ENCODE data around the gene NPC1L1. TPM values are rescaled to one million over a fixed set of nuclear protein-coding genes. Genes with fewer than 3 reads are reported as not detected.

Gene NPC1L1
- total RNA-seq, 2 experiments from 2014 or later = 0.13 TPM; not detected in 1

DNA sequence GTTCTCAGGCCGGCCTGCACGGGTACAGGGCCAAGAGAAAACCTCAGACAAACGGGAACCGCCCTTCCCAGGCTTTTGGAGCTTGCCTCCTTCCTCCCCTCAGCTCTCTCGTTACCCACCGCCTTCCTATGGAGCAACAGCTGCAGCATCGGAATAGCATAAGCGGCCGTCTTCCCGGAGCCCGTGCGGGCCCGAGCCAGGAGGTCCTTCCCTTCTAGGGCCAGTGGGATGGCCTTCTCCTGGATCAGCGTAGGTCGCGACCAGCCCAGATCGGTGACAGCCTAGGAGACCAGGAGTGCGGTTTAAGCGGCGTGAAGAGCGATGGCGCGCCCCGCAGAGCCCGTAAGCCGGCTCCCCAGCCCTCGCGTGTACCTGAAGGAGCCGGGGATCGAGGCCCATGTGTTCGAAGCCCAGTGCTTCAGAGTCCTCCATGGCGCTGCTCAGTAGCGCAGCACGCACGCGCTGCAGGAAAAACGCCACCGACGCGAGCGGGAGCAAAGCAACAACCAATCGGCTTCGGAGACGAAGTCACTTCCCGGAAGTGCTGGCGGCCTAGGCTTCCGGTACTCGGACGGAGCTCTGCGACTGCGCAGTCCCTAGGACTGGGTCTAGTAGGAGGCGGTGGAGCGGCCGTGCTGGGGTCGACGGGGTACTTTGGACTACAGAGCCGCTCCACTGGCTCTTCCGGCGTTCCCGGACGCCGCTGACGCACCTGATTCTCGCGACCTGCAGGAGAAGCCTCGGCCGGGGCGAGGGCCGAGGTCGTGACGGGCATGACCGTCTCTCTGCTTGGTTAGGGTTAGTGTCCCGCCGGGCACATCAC is 32.5 kb upstream of the NPC1L1 start, which contains the start of gene DDX56:
TSS of gene DDX56 (minus strand) at position 445 of the 823 bp plus-strand sequence. CDS start at position 432, 13 bp downstream.
- Histone ChIP-seq H3K36me3 (ENCODE audit: insufficient read depth, low read length) (peaks cover 64% of the 10 kb centered on the region), H3K9me3 (ENCODE audit: low read length) (no peaks in the 10 kb centered on the region), H3K4me3 (ENCODE audit: low read depth, low read length, poor library complexity, severe bottlenecking) (peak within 1 kb of the TSS; percentile 95), H3K79me2 (ENCODE audit: insufficient read depth, low read depth, low read length) (peaks cover 26% of the 10 kb centered on the region), H3K9me2 (ENCODE audit: insufficient read depth, low read length) (no peaks in the 10 kb centered on the region), H3K4me1 (ENCODE audit: insufficient read depth, low read length, poor library complexity, severe bottlenecking) (peaks cover 22% of the 10 kb centered on the region), H3K4me2 (ENCODE audit: low read length) (peak within 1 kb of the TSS; percentile 83), H3K27ac (ENCODE audit: low read depth, low read length, poor library complexity, severe bottlenecking) (peak within 1 kb of the TSS; percentile 46), H2AFZ (ENCODE audit: low read length) (peak within 1 kb of the TSS; percentile 39; the same call in 1 of the 2 replicates), H4K20me1 (ENCODE audit: insufficient read depth, low read length) (no peaks in the 10 kb centered on the region)
- peak; percentile 97 for DNase-seq (ENCODE audit: low spot score)
- BruUV-seq (replicated peaks) = no TSS peak
- POLR2A ChIA-PET = interaction anchor here (0.6 to 2.6 kb wide), 13 partner anchors 8 to 232 kb away, joined by 3 to 16 read pairs (median 4); partner anchors contain the start of genes NUDCD3 and TMED4
- TF ChIP-seq EZH2phosphoT487 (IDR thresholded peaks at IDR 0.05; ENCODE audit: borderline replicate concordance, low read depth, low read length) = no peak
- TF ChIP-seq, protein P1, sequence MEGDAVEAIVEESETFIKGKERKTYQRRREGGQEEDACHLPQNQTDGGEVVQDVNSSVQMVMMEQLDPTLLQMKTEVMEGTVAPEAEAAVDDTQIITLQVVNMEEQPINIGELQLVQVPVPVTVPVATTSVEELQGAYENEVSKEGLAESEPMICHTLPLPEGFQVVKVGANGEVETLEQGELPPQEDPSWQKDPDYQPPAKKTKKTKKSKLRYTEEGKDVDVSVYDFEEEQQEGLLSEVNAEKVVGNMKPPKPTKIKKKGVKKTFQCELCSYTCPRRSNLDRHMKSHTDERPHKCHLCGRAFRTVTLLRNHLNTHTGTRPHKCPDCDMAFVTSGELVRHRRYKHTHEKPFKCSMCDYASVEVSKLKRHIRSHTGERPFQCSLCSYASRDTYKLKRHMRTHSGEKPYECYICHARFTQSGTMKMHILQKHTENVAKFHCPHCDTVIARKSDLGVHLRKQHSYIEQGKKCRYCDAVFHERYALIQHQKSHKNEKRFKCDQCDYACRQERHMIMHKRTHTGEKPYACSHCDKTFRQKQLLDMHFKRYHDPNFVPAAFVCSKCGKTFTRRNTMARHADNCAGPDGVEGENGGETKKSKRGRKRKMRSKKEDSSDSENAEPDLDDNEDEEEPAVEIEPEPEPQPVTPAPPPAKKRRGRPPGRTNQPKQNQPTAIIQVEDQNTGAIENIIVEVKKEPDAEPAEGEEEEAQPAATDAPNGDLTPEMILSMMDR (conservative IDR thresholded peaks at IDR 0.05; ENCODE audit: low read length) = no peak
- CTCF ChIA-PET (ENCODE audit: unreplicated experiment) = interaction anchor here (0.6 kb wide), 1 partner anchor 35 kb away, joined by 3 read pairs; no protein-coding TSS in a partner anchor
- intact Hi-C loops (cut with micrococcal nuclease; ENCODE audit: unreplicated experiment) = no loop called here

DNA sequence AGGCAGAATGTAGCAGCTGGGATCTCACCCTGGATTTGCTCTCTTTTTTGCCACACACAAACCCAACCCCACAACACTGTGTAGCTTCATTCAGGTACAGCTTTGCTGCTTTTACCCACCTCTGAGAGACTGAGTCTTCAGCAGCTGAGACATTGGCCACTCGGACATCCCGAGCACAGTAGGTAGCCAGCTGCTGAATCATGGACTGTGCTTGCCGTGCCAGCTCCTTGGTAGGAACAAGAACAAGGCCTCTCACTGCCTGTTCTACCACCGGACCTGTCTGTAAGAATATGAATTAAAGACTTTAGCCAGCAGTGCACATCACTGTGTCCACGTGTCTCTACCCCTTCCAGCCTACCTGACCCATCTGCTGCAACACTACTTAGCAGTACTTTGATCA is 31.6 kb upstream of the NPC1L1 start:
- peaks cover 65% of the 10 kb centered on the region for H3K36me3 ChIP-seq (ENCODE audit: insufficient read depth, low read length)
- ChIA-PET POLR2A (interaction anchor here (0.6 to 2.6 kb wide), 8 partner anchors 9 to 274 kb away, joined by 3 to 16 read pairs (median 4); partner anchors contain the start of gene TMED4), CTCF (ENCODE audit: unreplicated experiment) (interaction anchor here (1.0 kb wide), 1 partner anchor 8 kb away, joined by 3 read pairs; no protein-coding TSS in a partner anchor)
- H3K4me2 ChIP-seq (ENCODE audit: low read length) = peak overlapping the region; percentile 83
- H3K4me3 ChIP-seq (ENCODE audit: low read depth, low read length, poor library complexity, severe bottlenecking) = peak overlapping the region; percentile 95
- peaks cover 26% of the 10 kb centered on the region for H3K79me2 ChIP-seq (ENCODE audit: insufficient read depth, low read depth, low read length)
- BruUV-seq (replicated peaks) = no TSS peak
- intact Hi-C loops (cut with micrococcal nuclease; ENCODE audit: unreplicated experiment) = no loop called here
- no peaks in the 10 kb centered on the region for H3K9me3 ChIP-seq (ENCODE audit: low read length)
- TF ChIP-seq, protein P1 (conservative IDR thresholded peaks at IDR 0.05; ENCODE audit: low read length) = no peak
- no peak for TF ChIP-seq EZH2phosphoT487 (IDR thresholded peaks at IDR 0.05; ENCODE audit: borderline replicate concordance, low read depth, low read length)
- peaks cover 22% of the 10 kb centered on the region for H3K4me1 ChIP-seq (ENCODE audit: insufficient read depth, low read length, poor library complexity, severe bottlenecking)
- no peaks in the 10 kb centered on the region for H3K9me2 ChIP-seq (ENCODE audit: insufficient read depth, low read length)
- no peak for DNase-seq (ENCODE audit: low spot score)
- no peak overlapping the region for H2AFZ ChIP-seq (ENCODE audit: low read length)
- no peak overlapping the region for H3K27ac ChIP-seq (ENCODE audit: low read depth, low read length, poor library complexity, severe bottlenecking)
- no peaks in the 10 kb centered on the region for H4K20me1 ChIP-seq (ENCODE audit: insufficient read depth, low read length)

Measured in OCI-LY7 (cell line).